Activated T-cell treated with anti-CD3 and anti-CD28 coated beads for 24 hours (primary cell): ENCODE measurements around the gene RNF169.
"Not testable (repeated sequence)": the region's sequence is repeated elsewhere in the genome, so short reads cannot be mapped to it uniquely, and the experiment has no call there.

Experiments
- DNase-seq: peaks from one replicate; pipeline ENCODE4 v3.0.0-alpha.2; 2020; ENCODE audit warnings: low read depth

RNF169 gene

GRCh38 chr11:74824285-74824982, 75.8 kb downstream of the RNF169 start:
- DNase-seq: no peak

GRCh38 chr11:74825596-74825995, 76.9 kb downstream of the RNF169 start:
- not testable (repeated sequence) for DNase-seq

- DNase-seq: no peak
These were observed 78.3 kb downstream of the RNF169 start for GRCh38 chr11:74826901-74827300.

GRCh38 chr11:74837191-74837590, 88.5 kb downstream of the RNF169 start:
- no peak for DNase-seq

GRCh38 chr11:74838188-74838587, 89.5 kb downstream of the RNF169 start:
- DNase-seq: no peak

- no peak for DNase-seq
These were observed 90.8 kb downstream of the RNF169 start for GRCh38 chr11:74839446-74839845.

GRCh38 chr11:74839971-74840370, 91.3 kb downstream of the RNF169 start:
- no peak for DNase-seq

GRCh38 chr11:74840486-74840885, 91.8 kb downstream of the RNF169 start:
- no peak for DNase-seq

- DNase-seq: no peak
These were observed 94.3 kb downstream of the RNF169 start for GRCh38 chr11:74842967-74843366.

GRCh38 chr11:74844072-74844471, 95.4 kb downstream of the RNF169 start:
- no peak for DNase-seq

GRCh38 chr11:74844865-74845264, 96.2 kb downstream of the RNF169 start:
- DNase-seq: no peak

- no peak for DNase-seq
These were observed 97.4 kb downstream of the RNF169 start for GRCh38 chr11:74845978-74846517.

GRCh38 chr11:74846770-74847169, 98.1 kb downstream of the RNF169 start:
- no peak for DNase-seq

- DNase-seq: no peak
These were observed 98.7 kb downstream of the RNF169 start for GRCh38 chr11:74847395-74847794.

GRCh38 chr11:74847895-74848294, 99.2 kb downstream of the RNF169 start:
- DNase-seq: no peak

- no peak for DNase-seq
These were observed 101.1 kb downstream of the RNF169 start for GRCh38 chr11:74849525-74850391.

GRCh38 chr11:74853223-74853622, 104.6 kb downstream of the RNF169 start:
- DNase-seq: no peak

GRCh38 chr11:74860743-74861142, 112.1 kb downstream of the RNF169 start:
- no peak for DNase-seq

GRCh38 chr11:74863410-74863809, 114.8 kb downstream of the RNF169 start:
- DNase-seq: no peak

GRCh38 chr11:74866557-74866956, 117.9 kb downstream of the RNF169 start:
- no peak for DNase-seq

GRCh38 chr11:74870485-74870884, 121.8 kb downstream of the RNF169 start:
- DNase-seq: no peak

- no peak for DNase-seq
These were observed 122.4 kb downstream of the RNF169 start for GRCh38 chr11:74871037-74871436.

- no peak for DNase-seq
These were observed 128.5 kb downstream of the RNF169 start for GRCh38 chr11:74877132-74877531.
